ENCODE data around the gene FAM163B. TPM values are rescaled to one million over a fixed set of nuclear protein-coding genes. Genes with fewer than 3 reads are reported as not detected.

Gene FAM163B
- total RNA-seq, 2 experiments from 2014 or later = not detected

GRCh38 chr9:133604214-133604613, 5.0 kb downstream of the FAM163B start:
- CTCF ChIA-PET = interaction anchor here (2.0 kb wide), 1 partner anchor 121 kb away, joined by 5 read pairs; no protein-coding TSS in a partner anchor
- POLR2A ChIA-PET = no interaction called here

- ChIA-PET CTCF (interaction anchor here (1.0 to 1.6 kb wide), 2 partner anchors 21 to 124 kb away, joined by 3 to 4 read pairs; no protein-coding TSS in a partner anchor), POLR2A (interaction anchor here (0.6 kb wide), 1 partner anchor 1318 kb away, joined by 6 read pairs; no protein-coding TSS in a partner anchor)
These were observed 5.9 kb downstream of the FAM163B start for GRCh38 chr9:133603135-133603927.

- ChIA-PET CTCF (interaction anchor here (1.6 kb wide), 1 partner anchor 125 kb away, joined by 4 read pairs; no protein-coding TSS in a partner anchor), POLR2A (no interaction called here)
These were observed 6.9 kb downstream of the FAM163B start for GRCh38 chr9:133602277-133602676.

- CTCF ChIA-PET = interaction anchor here (1.6 kb wide), 1 partner anchor 125 kb away, joined by 4 read pairs; no protein-coding TSS in a partner anchor
- POLR2A ChIA-PET = no interaction called here
These were observed 7.4 kb downstream of the FAM163B start for GRCh38 chr9:133601746-133602145.

- POLR2A ChIA-PET = no interaction called here
- CTCF ChIA-PET = interaction anchor here (0.6 kb wide), 1 partner anchor 1180 kb away, joined by 4 read pairs; no protein-coding TSS in a partner anchor
These were observed 8.4 kb downstream of the FAM163B start for GRCh38 chr9:133600739-133601138.

- CTCF ChIA-PET = no interaction called here
- POLR2A ChIA-PET = no interaction called here
These were observed 9.6 kb downstream of the FAM163B start for GRCh38 chr9:133599470-133600173.

GRCh38 chr9:133598978-133599377, 10.2 kb downstream of the FAM163B start:
- ChIA-PET POLR2A (no interaction called here), CTCF (no interaction called here)

GRCh38 chr9:133597316-133597957, 11.8 kb downstream of the FAM163B start:
- ChIA-PET POLR2A (no interaction called here), CTCF (no interaction called here)

- ChIA-PET CTCF (no interaction called here), POLR2A (no interaction called here)
These were observed 13.3 kb downstream of the FAM163B start for GRCh38 chr9:133595910-133596309.

- CTCF ChIA-PET = no interaction called here
- POLR2A ChIA-PET = no interaction called here
These were observed 14.9 kb downstream of the FAM163B start for GRCh38 chr9:133594310-133594709.

- POLR2A ChIA-PET = no interaction called here
- CTCF ChIA-PET = no interaction called here
These were observed 15.5 kb downstream of the FAM163B start for GRCh38 chr9:133593587-133594253.

GRCh38 chr9:133592731-133593409, 16.3 kb downstream of the FAM163B start:
- CTCF ChIA-PET = interaction anchor here (0.6 to 1.5 kb wide), 3 partner anchors 33 to 150 kb away, joined by 3 to 4 read pairs (median 3); no protein-coding TSS in a partner anchor
- POLR2A ChIA-PET = no interaction called here

GRCh38 chr9:133591985-133592384, 17.2 kb downstream of the FAM163B start:
- CTCF ChIA-PET = interaction anchor here (1.3 to 1.5 kb wide), 2 partner anchors 117 to 150 kb away, joined by 3 to 4 read pairs; no protein-coding TSS in a partner anchor

GRCh38 chr9:133591116-133591910, 17.9 kb downstream of the FAM163B start:
- CTCF ChIA-PET = interaction anchor here (0.6 to 1.5 kb wide), 3 partner anchors 118 to 152 kb away, joined by 3 to 4 read pairs (median 3); no protein-coding TSS in a partner anchor
- POLR2A ChIA-PET = no interaction called here

More at GRCh38 chr9:133591985-133592384, 17.2 kb downstream of the FAM163B start:
- POLR2A ChIA-PET = no interaction called here

GRCh38 chr9:133590231-133590855, 18.8 kb downstream of the FAM163B start:
- POLR2A ChIA-PET = no interaction called here
- CTCF ChIA-PET = interaction anchor here (0.6 to 1.4 kb wide), 3 partner anchors 15 to 1670 kb away, joined by 3 to 5 read pairs (median 4); no protein-coding TSS in a partner anchor

GRCh38 chr9:133589454-133590227, 19.5 kb downstream of the FAM163B start:
- CTCF ChIA-PET = interaction anchor here (0.6 to 1.4 kb wide), 3 partner anchors 16 to 1670 kb away, joined by 3 to 5 read pairs (median 4); no protein-coding TSS in a partner anchor
- POLR2A ChIA-PET = no interaction called here

- POLR2A ChIA-PET = no interaction called here
- CTCF ChIA-PET = no interaction called here
These were observed 21.7 kb downstream of the FAM163B start for GRCh38 chr9:133587466-133587865.

Measured in activated CD8-positive, alpha-beta memory T cell treated with anti-CD3 and anti-CD28 coated beads for 36 hours (primary cell).